ENCODE data around the gene ZDHHC17. TPM values are rescaled to one million over a fixed set of nuclear protein-coding genes. Genes with fewer than 3 reads are reported as not detected.

The ZDHHC17 gene
- total and polyA plus RNA-seq, 2 of the 13 experiments (the other 11 are each of a cell fraction or from before 2014, with no cell fraction given): 36.7 to 38.5 TPM

GRCh38 chr12:76763746-76764675, at the start of gene ZDHHC17 (continued):
- TF ChIP-seq PRDM15 (CRISPR knock-in tag; IDR thresholded peaks at IDR 0.05) (no peak), FOXK2 (IDR thresholded peaks at IDR 0.05) (no peak), ZKSCAN8 (CRISPR knock-in tag; IDR thresholded peaks at IDR 0.05; ENCODE audit: borderline replicate concordance) (no peak), ZSCAN31 (CRISPR knock-in tag; IDR thresholded peaks at IDR 0.05; ENCODE audit: low read depth) (peak; percentile 61), HNF4G (IDR thresholded peaks at IDR 0.05; ENCODE audit: borderline replicate concordance, low read depth, low read length) (no peak; the same call in 1 of the 2 replicates), HNF4G (CRISPR knock-in tag; IDR thresholded peaks at IDR 0.05; ENCODE audit: borderline replicate concordance, low read depth) (0 out of 2 replicates have a peak, but pooled peaks have one; percentile 18), ZNF354B (CRISPR knock-in tag; IDR thresholded peaks at IDR 0.05) (no peak), U2AF1 (optimal IDR thresholded peaks at IDR 0.05; ENCODE audit: low read depth, low read length) (no peak), MYNN (CRISPR knock-in tag; IDR thresholded peaks at IDR 0.05; ENCODE audit: low read depth) (0 out of 2 replicates have a peak, but pooled peaks have one; percentile 59), ZBTB38 (CRISPR knock-in tag; IDR thresholded peaks at IDR 0.05) (no peak), MIXL1 (CRISPR knock-in tag; IDR thresholded peaks at IDR 0.05) (no peak), ZNF142 (CRISPR knock-in tag; IDR thresholded peaks at IDR 0.05) (peak; percentile 73), ZNF670 (CRISPR knock-in tag; IDR thresholded peaks at IDR 0.05; ENCODE audit: borderline replicate concordance) (no peak), TERF1 (CRISPR knock-in tag; IDR thresholded peaks at IDR 0.05) (no peak), ZNF569 (CRISPR knock-in tag; IDR thresholded peaks at IDR 0.05; ENCODE audit: borderline replicate concordance) (no peak), STAT5B (CRISPR knock-in tag; IDR thresholded peaks at IDR 0.05) (no peak), NFATC3 (CRISPR knock-in tag; IDR thresholded peaks at IDR 0.05) (no peak)

Measured in HepG2 (cell line).